H7 (cell line): ENCODE results near the gene DCLK1. TPM values are rescaled to one million over a fixed set of nuclear protein-coding genes. Genes with fewer than 3 reads are reported as not detected.

Experiments used
- DNase-seq: peaks from one replicate; pipeline ENCODE4 v3.0.0; 2012
- H3K27me3 ChIP-seq: 2 replicates; pipeline ENCODE4 v1.6.0; 2011; ENCODE audit warnings: mild to moderate bottlenecking, low read length; ENCODE audit not compliant: control insufficient read depth, insufficient read depth
- H3K36me3 ChIP-seq: replicated peaks from 2 replicates; pipeline ENCODE4 v1.5.1; 2011; ENCODE audit warnings: low read length; ENCODE audit not compliant: control insufficient read depth, insufficient read depth
- H3K4me3 ChIP-seq: 2 replicates; pipeline ENCODE4 v1.5.1; 2011; ENCODE audit warnings: low read depth, mild to moderate bottlenecking, control low read depth, low read length, moderate library complexity; ENCODE audit not compliant: insufficient read depth
- total RNA-seq: library from RNA; depleted of rRNA; stranded (reverse); fragments of >200 nt; shearing (Covaris generic); gene quantifications from 2 replicates; pipeline ENCODE4 v1.2.3, GENCODE V29; 2014

Gene DCLK1
- total RNA-seq, 1 experiment from 2014 or later, result 10.4 TPM

- no peak for DNase-seq
- Histone ChIP-seq H3K27me3 (no peaks in the 10 kb centered on the region), H3K36me3 (no peaks in the 10 kb centered on the region), H3K4me3 (no peak overlapping the region)
Observed at GRCh38 chr13:35892837-35893814, 238.1 kb downstream of the DCLK1 start.

- Histone ChIP-seq H3K27me3 (no peaks in the 10 kb centered on the region), H3K36me3 (no peaks in the 10 kb centered on the region), H3K4me3 (no peak overlapping the region)
- DNase-seq, result no peak
Observed at GRCh38 chr13:35891507-35892441, 239.4 kb downstream of the DCLK1 start.

GRCh38 chr13:35889560-35889959 lies 241.6 kb downstream of the DCLK1 start:
- no peak overlapping the region for H3K4me3 ChIP-seq
- no peaks in the 10 kb centered on the region for H3K36me3 ChIP-seq
- H3K27me3 ChIP-seq, result no peaks in the 10 kb centered on the region
- DNase-seq, result no peak

- Histone ChIP-seq H3K36me3 (no peaks in the 10 kb centered on the region), H3K27me3 (no peaks in the 10 kb centered on the region), H3K4me3 (no peak overlapping the region)
- no peak for DNase-seq
Observed at GRCh38 chr13:35888981-35889380, 242.2 kb downstream of the DCLK1 start.

- no peaks in the 10 kb centered on the region for H3K36me3 ChIP-seq
- no peak overlapping the region for H3K4me3 ChIP-seq
- no peaks in the 10 kb centered on the region for H3K27me3 ChIP-seq
- DNase-seq, result no peak
Observed at GRCh38 chr13:35888457-35888883, 242.7 kb downstream of the DCLK1 start.

- H3K4me3 ChIP-seq, result no peak overlapping the region
- DNase-seq, result no peak
- no peaks in the 10 kb centered on the region for H3K36me3 ChIP-seq
- no peaks in the 10 kb centered on the region for H3K27me3 ChIP-seq
Observed at GRCh38 chr13:35887115-35887666, 244.0 kb downstream of the DCLK1 start.

GRCh38 chr13:35886332-35887114 lies 244.7 kb downstream of the DCLK1 start:
- no peak overlapping the region for H3K4me3 ChIP-seq
- DNase-seq, result no peak

GRCh38 chr13:35884211-35884760 lies 246.9 kb downstream of the DCLK1 start:
- DNase-seq, result no peak
- no peaks in the 10 kb centered on the region for H3K36me3 ChIP-seq
- no peaks in the 10 kb centered on the region for H3K27me3 ChIP-seq
- no peak overlapping the region for H3K4me3 ChIP-seq

More at GRCh38 chr13:35886332-35887114, 244.7 kb downstream of the DCLK1 start:
- Histone ChIP-seq H3K36me3 (no peaks in the 10 kb centered on the region), H3K27me3 (no peaks in the 10 kb centered on the region)

GRCh38 chr13:35882722-35883497 lies 248.3 kb downstream of the DCLK1 start:
- Histone ChIP-seq H3K27me3 (no peaks in the 10 kb centered on the region), H3K36me3 (no peaks in the 10 kb centered on the region), H3K4me3 (no peak overlapping the region)
- no peak for DNase-seq

- H3K36me3 ChIP-seq, result no peaks in the 10 kb centered on the region
- no peak overlapping the region for H3K4me3 ChIP-seq
- DNase-seq, result no peak
- H3K27me3 ChIP-seq, result no peaks in the 10 kb centered on the region
Observed at GRCh38 chr13:35881360-35881759, 249.8 kb downstream of the DCLK1 start.

- H3K36me3 ChIP-seq, result no peaks in the 10 kb centered on the region
- no peak for DNase-seq
- no peaks in the 10 kb centered on the region for H3K27me3 ChIP-seq
- H3K4me3 ChIP-seq, result no peak overlapping the region
Observed at GRCh38 chr13:35879111-35879510, 252.1 kb downstream of the DCLK1 start.

GRCh38 chr13:35876601-35877000 lies 254.6 kb downstream of the DCLK1 start:
- H3K4me3 ChIP-seq, result no peak overlapping the region
- H3K27me3 ChIP-seq, result no peaks in the 10 kb centered on the region

GRCh38 chr13:35874704-35875103 lies 256.5 kb downstream of the DCLK1 start:
- no peaks in the 10 kb centered on the region for H3K27me3 ChIP-seq
- DNase-seq, result no peak
- H3K36me3 ChIP-seq, result no peaks in the 10 kb centered on the region
- no peak overlapping the region for H3K4me3 ChIP-seq

More at GRCh38 chr13:35876601-35877000, 254.6 kb downstream of the DCLK1 start:
- no peak for DNase-seq
- H3K36me3 ChIP-seq, result no peaks in the 10 kb centered on the region
